DOHH2 (cell line): Measurements from ENCODE around the gene SPACA6.

Experiments
- H3F3A ChIP-seq: fragments of 200-600 bp; sonication (generic), shearing (Covaris generic); 2 replicates; pipeline ENCODE4 v1.6.0; 2016; ENCODE audit warnings: antibody characterized with exemption, mild to moderate bottlenecking; ENCODE audit not compliant: control insufficient read depth, insufficient read depth
- H3K27ac ChIP-seq: fragments of 200-600 bp; sonication (generic); 2 replicates; pipeline ENCODE4 v1.5.1; 2014; ENCODE audit warnings: low read depth, mild to moderate bottlenecking, low read length, moderate library complexity
- H3K27me3 ChIP-seq: fragments of 200-600 bp; sonication (generic); 2 replicates; pipeline ENCODE4 v1.6.1; 2014; ENCODE audit warnings: mild to moderate bottlenecking, low read length, mixed read lengths; ENCODE audit not compliant: control insufficient read depth
- H3K36me3 ChIP-seq: fragments of 200-600 bp; sonication (generic); 2 replicates; pipeline ENCODE4 v1.6.1; 2014; ENCODE audit warnings: mild to moderate bottlenecking, low read length, moderate library complexity, mixed read lengths; ENCODE audit not compliant: control insufficient read depth
- H3K4me1 ChIP-seq: fragments of 200-600 bp; sonication (generic); 2 replicates; pipeline ENCODE4 v1.6.1; 2014; ENCODE audit warnings: mild to moderate bottlenecking, low read length, mixed read lengths; ENCODE audit not compliant: control insufficient read depth
- H3K4me2 ChIP-seq: fragments of 200-600 bp; sonication (generic); 2 replicates; pipeline ENCODE4 v1.6.0; 2014; ENCODE audit warnings: mild to moderate bottlenecking, low read length, moderate library complexity
- H3K4me3 ChIP-seq: fragments of 200-600 bp; sonication (generic); 2 replicates; pipeline ENCODE4 v1.5.1; 2014; ENCODE audit warnings: mild to moderate bottlenecking, low read length, mixed read lengths
- H3K79me2 ChIP-seq: fragments of 200-600 bp; sonication (generic); 2 replicates; pipeline ENCODE4 v1.6.1; 2014; ENCODE audit warnings: mild to moderate bottlenecking, low read length, mixed read lengths; ENCODE audit not compliant: control insufficient read depth
- H3K9me2 ChIP-seq: fragments of 200-600 bp; sonication (generic); replicated peaks from 2 replicates; pipeline ENCODE4 v1.6.1; 2014; ENCODE audit warnings: mild to moderate bottlenecking, low read length, mixed read lengths; ENCODE audit not compliant: control insufficient read depth
- H3K9me3 ChIP-seq: fragments of 200-600 bp; sonication (generic); 2 replicates; pipeline ENCODE4 v1.6.1; 2014; ENCODE audit warnings: antibody characterized with exemption, low read length, mixed read lengths; ENCODE audit not compliant: control insufficient read depth, insufficient read depth
- H4K20me1 ChIP-seq: fragments of 200-600 bp; sonication (generic); 2 replicates; pipeline ENCODE4 v1.6.0; 2014; ENCODE audit warnings: low read depth, mild to moderate bottlenecking, antibody characterized with exemption, low read length, moderate library complexity; ENCODE audit not compliant: control insufficient read depth, insufficient read depth
- CTCF ChIP-seq: fragments of 200-600 bp; sonication (generic); IDR thresholded peaks from one replicate; pipeline ENCODE4 v1.5.1; 2014; ENCODE audit warnings: antibody characterized with exemption, mild to moderate bottlenecking, low read depth, low read length; ENCODE audit not compliant: poor library complexity, severe bottlenecking
- EZH2phosphoT487 ChIP-seq: fragments of 200-600 bp; sonication (generic); IDR thresholded peaks from 2 replicates; pipeline ENCODE4 v1.6.1; 2017; ENCODE audit warnings: borderline replicate concordance, mild to moderate bottlenecking, antibody characterized with exemption, low read length, moderate library complexity, mixed read lengths

The SPACA6 gene

GRCh38 chr19:51691584-51692428, 1.3 kb upstream of the SPACA6 start:
- no peak overlapping the region for H3K27ac ChIP-seq
- no peaks in the 10 kb centered on the region for H3K36me3 ChIP-seq
- H3K9me3 ChIP-seq = no peaks in the 10 kb centered on the region
- H3K4me3 ChIP-seq = peak overlapping the region; percentile 79
- H3K79me2 ChIP-seq = no peaks in the 10 kb centered on the region
- peaks cover 28% of the 10 kb centered on the region for H3K4me1 ChIP-seq
- H3K27me3 ChIP-seq = peaks cover 9% of the 10 kb centered on the region
- TF ChIP-seq EZH2phosphoT487 (no peak), CTCF (no peak)
- H3K4me2 ChIP-seq = peak overlapping the region; percentile 90
- no peaks in the 10 kb centered on the region for H3F3A ChIP-seq
- H3K9me2 ChIP-seq = no peaks in the 10 kb centered on the region
- H4K20me1 ChIP-seq = no peaks in the 10 kb centered on the region

GRCh38 chr19:51692468-51692867, 662 bp upstream of the SPACA6 start:
- no peaks in the 10 kb centered on the region for H4K20me1 ChIP-seq
- peaks cover 28% of the 10 kb centered on the region for H3K4me1 ChIP-seq
- H3K4me3 ChIP-seq = no peak overlapping the region
- H3K27ac ChIP-seq = no peak overlapping the region
- TF ChIP-seq CTCF (no peak), EZH2phosphoT487 (no peak)
- no peaks in the 10 kb centered on the region for H3K36me3 ChIP-seq
- no peaks in the 10 kb centered on the region for H3K9me2 ChIP-seq
- no peaks in the 10 kb centered on the region for H3K79me2 ChIP-seq
- H3F3A ChIP-seq = no peaks in the 10 kb centered on the region
- peaks cover 9% of the 10 kb centered on the region for H3K27me3 ChIP-seq
- no peaks in the 10 kb centered on the region for H3K9me3 ChIP-seq
- no peak overlapping the region for H3K4me2 ChIP-seq

- H3K4me1 ChIP-seq = peaks cover 22% of the 10 kb centered on the region
- H3F3A ChIP-seq = no peaks in the 10 kb centered on the region
- peaks cover under 1% of the 10 kb centered on the region; the same call in 1 of the 2 replicates for H3K27me3 ChIP-seq
- TF ChIP-seq CTCF (no peak), EZH2phosphoT487 (no peak)
- no peaks in the 10 kb centered on the region for H3K79me2 ChIP-seq
- no peak overlapping the region for H3K4me2 ChIP-seq
- no peak overlapping the region for H3K4me3 ChIP-seq
- no peaks in the 10 kb centered on the region for H4K20me1 ChIP-seq
- no peaks in the 10 kb centered on the region for H3K9me3 ChIP-seq
- no peaks in the 10 kb centered on the region for H3K9me2 ChIP-seq
- no peak overlapping the region for H3K27ac ChIP-seq
- H3K36me3 ChIP-seq = no peaks in the 10 kb centered on the region
These were observed 689 bp downstream of the SPACA6 start for GRCh38 chr19:51693819-51694218.
